ENCODE measurements around the gene LPAR6.

- TF ChIP-seq CTCF (IDR thresholded peaks at IDR 0.05; ENCODE audit: low read depth, low read length, poor library complexity, severe bottlenecking) (no peak), EZH2phosphoT487 (IDR thresholded peaks at IDR 0.05; ENCODE audit: borderline replicate concordance, low read length) (no peak)
Measured at GRCh38 chr13:48448285-48448958, 35.5 kb upstream of the LPAR6 start.
